ENCODE data around the gene POLDIP3.
A peak's percentile ranks its signal among the peaks of the same experiment; 100 is the strongest.

The POLDIP3 gene

DNA sequence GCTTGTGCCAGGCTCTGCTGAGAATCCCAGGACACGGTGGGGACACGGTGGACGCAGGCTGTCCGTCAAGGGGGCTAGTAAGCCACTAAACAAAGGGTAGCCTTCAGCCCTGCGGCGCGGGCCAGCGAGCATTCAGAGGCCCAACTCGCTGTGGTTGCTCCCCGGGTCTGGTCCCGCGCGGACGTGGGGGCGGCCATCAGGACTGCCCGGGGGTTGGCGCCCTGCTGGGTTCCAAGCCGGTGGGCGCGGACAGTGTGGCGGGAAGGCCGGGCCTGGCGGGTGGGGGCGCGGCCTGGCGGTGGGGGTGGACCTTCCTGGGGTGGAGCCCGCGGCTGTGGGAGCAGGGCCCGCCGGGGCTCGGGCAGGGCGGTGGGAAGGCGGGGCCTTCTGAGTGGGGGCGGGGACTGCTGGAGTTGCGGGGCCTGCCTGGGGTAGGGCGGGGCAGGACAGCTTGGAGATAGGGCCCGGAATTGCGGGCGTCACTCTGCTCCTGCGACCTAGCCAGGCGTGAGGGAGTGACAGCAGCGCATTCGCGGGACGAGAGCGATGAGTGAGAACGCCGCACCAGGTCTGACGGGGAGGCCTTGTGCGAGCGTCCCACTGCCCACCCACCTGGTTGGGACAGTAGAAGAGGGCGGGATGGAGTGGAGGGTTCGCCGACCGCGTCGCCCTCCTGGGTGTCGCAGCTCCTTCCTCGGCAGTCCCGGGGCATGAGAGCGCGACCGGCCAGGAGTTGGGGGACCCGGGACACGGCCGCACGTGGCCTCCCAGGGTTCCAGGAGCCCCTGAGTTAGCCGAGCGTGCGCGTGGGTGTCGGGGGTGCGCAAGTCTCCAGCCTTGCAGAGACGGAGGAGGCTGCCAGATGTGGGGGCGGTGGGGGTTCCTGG is 61.0 kb downstream of the POLDIP3 start, which contains the start of gene SERHL2 (continued):
- TF ChIP-seq ZNF544 (tag by site-specific recombination; IDR thresholded peaks at IDR 0.05) (no peak), MEIS1 (CRISPR knock-in tag; IDR thresholded peaks at IDR 0.05; ENCODE audit: borderline replicate concordance) (no peak), ZNF501 (tag by site-specific recombination; IDR thresholded peaks at IDR 0.05) (0 out of 2 replicates have a peak, but pooled peaks have one; percentile 39), YY1 (tag by site-specific recombination; IDR thresholded peaks at IDR 0.05) (0 out of 2 replicates have a peak, but pooled peaks have one; percentile 35), ZNF600 (tag by site-specific recombination; IDR thresholded peaks at IDR 0.05) (peak; percentile 93), ZNF529 (tag by site-specific recombination; IDR thresholded peaks at IDR 0.05; ENCODE audit: insufficient replicate concordance) (no peak), ZNF169 (tag by site-specific recombination; IDR thresholded peaks at IDR 0.05) (no peak), ZNF791 (tag by site-specific recombination; IDR thresholded peaks at IDR 0.05) (no peak), ZNF121 (tag by site-specific recombination; IDR thresholded peaks at IDR 0.05) (peak; percentile 85), ZNF768 (tag by site-specific recombination; IDR thresholded peaks at IDR 0.05) (no peak), ZNF558 (tag by site-specific recombination; IDR thresholded peaks at IDR 0.05) (no peak), MYNN (tag by site-specific recombination; IDR thresholded peaks at IDR 0.05; ENCODE audit: borderline replicate concordance) (no peak), ZNF510 (tag by site-specific recombination; IDR thresholded peaks at IDR 0.05; ENCODE audit: insufficient replicate concordance) (no peak), ZNF629 (tag by site-specific recombination; IDR thresholded peaks at IDR 0.05) (peak; percentile 42; the same call in 1 of the 2 replicates), PBX3 (CRISPR knock-in tag; IDR thresholded peaks at IDR 0.05) (0 out of 2 replicates have a peak, but pooled peaks have one; percentile 33), ZEB2 (tag by site-specific recombination; IDR thresholded peaks at IDR 0.05) (0 out of 2 replicates have a peak, but pooled peaks have one; percentile 33), BCL11A (tag by site-specific recombination; IDR thresholded peaks at IDR 0.05; ENCODE audit: low read depth) (no peak), ZBTB7A (tag by site-specific recombination; IDR thresholded peaks at IDR 0.05; ENCODE audit: low read depth) (peak; percentile 55; the same call in 1 of the 2 replicates), ZNF114 (tag by site-specific recombination; IDR thresholded peaks at IDR 0.05) (no peak), ZNF423 (tag by site-specific recombination; IDR thresholded peaks at IDR 0.05) (no peak), ZNF335 (tag by site-specific recombination; conservative IDR thresholded peaks at IDR 0.05) (peak; percentile 52; the same call in 1 of the 2 replicates), GLIS2 (tag by site-specific recombination; IDR thresholded peaks at IDR 0.05) (peak; percentile 76), ZSCAN18 (tag by site-specific recombination; IDR thresholded peaks at IDR 0.05) (no peak), SP3 (tag by site-specific recombination; IDR thresholded peaks at IDR 0.05) (peak; percentile 78), KLF7 (tag by site-specific recombination; IDR thresholded peaks at IDR 0.05; ENCODE audit: borderline replicate concordance) (peak; percentile 53; the same call in 1 of the 2 replicates)
- TF ChIP-seq, protein P1, sequence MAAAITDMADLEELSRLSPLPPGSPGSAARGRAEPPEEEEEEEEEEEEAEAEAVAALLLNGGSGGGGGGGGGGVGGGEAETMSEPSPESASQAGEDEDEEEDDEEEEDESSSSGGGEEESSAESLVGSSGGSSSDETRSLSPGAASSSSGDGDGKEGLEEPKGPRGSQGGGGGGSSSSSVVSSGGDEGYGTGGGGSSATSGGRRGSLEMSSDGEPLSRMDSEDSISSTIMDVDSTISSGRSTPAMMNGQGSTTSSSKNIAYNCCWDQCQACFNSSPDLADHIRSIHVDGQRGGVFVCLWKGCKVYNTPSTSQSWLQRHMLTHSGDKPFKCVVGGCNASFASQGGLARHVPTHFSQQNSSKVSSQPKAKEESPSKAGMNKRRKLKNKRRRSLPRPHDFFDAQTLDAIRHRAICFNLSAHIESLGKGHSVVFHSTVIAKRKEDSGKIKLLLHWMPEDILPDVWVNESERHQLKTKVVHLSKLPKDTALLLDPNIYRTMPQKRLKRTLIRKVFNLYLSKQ (tag by site-specific recombination; IDR thresholded peaks at IDR 0.05; ENCODE audit: borderline replicate concordance), result no peak
- TF ChIP-seq, protein P2, sequence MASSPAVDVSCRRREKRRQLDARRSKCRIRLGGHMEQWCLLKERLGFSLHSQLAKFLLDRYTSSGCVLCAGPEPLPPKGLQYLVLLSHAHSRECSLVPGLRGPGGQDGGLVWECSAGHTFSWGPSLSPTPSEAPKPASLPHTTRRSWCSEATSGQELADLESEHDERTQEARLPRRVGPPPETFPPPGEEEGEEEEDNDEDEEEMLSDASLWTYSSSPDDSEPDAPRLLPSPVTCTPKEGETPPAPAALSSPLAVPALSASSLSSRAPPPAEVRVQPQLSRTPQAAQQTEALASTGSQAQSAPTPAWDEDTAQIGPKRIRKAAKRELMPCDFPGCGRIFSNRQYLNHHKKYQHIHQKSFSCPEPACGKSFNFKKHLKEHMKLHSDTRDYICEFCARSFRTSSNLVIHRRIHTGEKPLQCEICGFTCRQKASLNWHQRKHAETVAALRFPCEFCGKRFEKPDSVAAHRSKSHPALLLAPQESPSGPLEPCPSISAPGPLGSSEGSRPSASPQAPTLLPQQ (tag by site-specific recombination; IDR thresholded peaks at IDR 0.05), result 0 out of 2 replicates have a peak, but pooled peaks have one; percentile 58
- TF ChIP-seq, protein P3, sequence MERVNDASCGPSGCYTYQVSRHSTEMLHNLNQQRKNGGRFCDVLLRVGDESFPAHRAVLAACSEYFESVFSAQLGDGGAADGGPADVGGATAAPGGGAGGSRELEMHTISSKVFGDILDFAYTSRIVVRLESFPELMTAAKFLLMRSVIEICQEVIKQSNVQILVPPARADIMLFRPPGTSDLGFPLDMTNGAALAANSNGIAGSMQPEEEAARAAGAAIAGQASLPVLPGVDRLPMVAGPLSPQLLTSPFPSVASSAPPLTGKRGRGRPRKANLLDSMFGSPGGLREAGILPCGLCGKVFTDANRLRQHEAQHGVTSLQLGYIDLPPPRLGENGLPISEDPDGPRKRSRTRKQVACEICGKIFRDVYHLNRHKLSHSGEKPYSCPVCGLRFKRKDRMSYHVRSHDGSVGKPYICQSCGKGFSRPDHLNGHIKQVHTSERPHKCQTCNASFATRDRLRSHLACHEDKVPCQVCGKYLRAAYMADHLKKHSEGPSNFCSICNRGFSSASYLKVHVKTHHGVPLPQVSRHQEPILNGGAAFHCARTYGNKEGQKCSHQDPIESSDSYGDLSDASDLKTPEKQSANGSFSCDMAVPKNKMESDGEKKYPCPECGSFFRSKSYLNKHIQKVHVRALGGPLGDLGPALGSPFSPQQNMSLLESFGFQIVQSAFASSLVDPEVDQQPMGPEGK (tag by site-specific recombination; IDR thresholded peaks at IDR 0.05), result peak; percentile 87
- TF ChIP-seq, protein P4, sequence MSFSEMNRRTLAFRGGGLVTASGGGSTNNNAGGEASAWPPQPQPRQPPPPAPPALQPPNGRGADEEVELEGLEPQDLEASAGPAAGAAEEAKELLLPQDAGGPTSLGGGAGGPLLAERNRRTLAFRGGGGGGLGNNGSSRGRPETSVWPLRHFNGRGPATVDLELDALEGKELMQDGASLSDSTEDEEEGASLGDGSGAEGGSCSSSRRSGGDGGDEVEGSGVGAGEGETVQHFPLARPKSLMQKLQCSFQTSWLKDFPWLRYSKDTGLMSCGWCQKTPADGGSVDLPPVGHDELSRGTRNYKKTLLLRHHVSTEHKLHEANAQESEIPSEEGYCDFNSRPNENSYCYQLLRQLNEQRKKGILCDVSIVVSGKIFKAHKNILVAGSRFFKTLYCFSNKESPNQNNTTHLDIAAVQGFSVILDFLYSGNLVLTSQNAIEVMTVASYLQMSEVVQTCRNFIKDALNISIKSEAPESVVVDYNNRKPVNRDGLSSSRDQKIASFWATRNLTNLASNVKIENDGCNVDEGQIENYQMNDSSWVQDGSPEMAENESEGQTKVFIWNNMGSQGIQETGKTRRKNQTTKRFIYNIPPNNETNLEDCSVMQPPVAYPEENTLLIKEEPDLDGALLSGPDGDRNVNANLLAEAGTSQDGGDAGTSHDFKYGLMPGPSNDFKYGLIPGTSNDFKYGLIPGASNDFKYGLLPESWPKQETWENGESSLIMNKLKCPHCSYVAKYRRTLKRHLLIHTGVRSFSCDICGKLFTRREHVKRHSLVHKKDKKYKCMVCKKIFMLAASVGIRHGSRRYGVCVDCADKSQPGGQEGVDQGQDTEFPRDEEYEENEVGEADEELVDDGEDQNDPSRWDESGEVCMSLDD (tag by site-specific recombination; IDR thresholded peaks at IDR 0.05), result no peak

Data from HEK293 (cell line).